ENCODE results near the gene CMTM7. TPM values are rescaled to one million over a fixed set of nuclear protein-coding genes. Genes with fewer than 3 reads are reported as not detected.
"Not testable (repeated sequence)": the region's sequence is repeated elsewhere in the genome, so short reads cannot be mapped to it uniquely, and the experiment has no call there.

CMTM7 gene
- total RNA-seq, 1 donor from 2014 or later = 5.0 TPM

DNA sequence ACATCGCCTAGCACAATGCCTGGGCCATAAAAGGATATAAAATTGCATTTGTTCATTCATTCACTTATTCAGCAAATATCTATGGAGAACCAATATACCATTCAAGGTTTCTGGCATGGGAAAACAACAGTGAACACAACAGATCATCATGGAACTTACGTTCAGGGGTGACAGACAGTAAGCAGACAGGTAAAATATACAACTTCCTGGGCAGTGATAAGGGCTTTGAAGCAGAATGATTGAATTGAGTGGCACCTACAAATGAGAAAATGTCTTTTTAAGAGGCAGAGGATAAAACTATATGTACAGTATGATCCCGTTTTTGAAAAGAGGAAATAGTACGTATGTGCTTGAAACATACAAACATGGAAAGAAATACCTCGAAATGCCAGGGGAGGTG lies 39.2 kb downstream of the CMTM7 start:
- DNase-seq (ENCODE audit: missing footprints) = no peak
- ATAC-seq = no peak
- intact Hi-C loops (cut with DNase I) = no loop called here

DNA sequence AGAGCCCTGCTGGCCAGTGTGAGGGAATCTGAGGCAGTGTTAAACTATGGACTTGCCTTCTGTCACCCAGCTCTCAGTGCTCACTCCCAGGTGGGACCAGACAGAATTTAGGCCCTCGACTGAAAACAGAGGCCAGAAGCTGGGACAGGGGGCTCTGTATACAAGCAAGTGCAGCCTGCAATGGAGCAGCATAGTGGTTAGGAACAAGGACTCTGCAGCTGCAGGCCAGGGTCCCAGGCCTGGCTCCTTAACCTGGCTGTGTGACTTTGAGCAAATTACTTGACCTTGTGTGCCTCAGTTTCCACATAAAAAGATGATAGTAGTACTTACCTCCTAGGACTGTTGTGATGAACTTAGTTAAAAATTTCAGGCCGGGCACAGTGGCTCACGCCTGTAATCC lies 39.8 kb downstream of the CMTM7 start:
- ATAC-seq (no peak), DNase-seq (ENCODE audit: missing footprints) (no peak)
- intact Hi-C loops (cut with DNase I) = no loop called here

DNA sequence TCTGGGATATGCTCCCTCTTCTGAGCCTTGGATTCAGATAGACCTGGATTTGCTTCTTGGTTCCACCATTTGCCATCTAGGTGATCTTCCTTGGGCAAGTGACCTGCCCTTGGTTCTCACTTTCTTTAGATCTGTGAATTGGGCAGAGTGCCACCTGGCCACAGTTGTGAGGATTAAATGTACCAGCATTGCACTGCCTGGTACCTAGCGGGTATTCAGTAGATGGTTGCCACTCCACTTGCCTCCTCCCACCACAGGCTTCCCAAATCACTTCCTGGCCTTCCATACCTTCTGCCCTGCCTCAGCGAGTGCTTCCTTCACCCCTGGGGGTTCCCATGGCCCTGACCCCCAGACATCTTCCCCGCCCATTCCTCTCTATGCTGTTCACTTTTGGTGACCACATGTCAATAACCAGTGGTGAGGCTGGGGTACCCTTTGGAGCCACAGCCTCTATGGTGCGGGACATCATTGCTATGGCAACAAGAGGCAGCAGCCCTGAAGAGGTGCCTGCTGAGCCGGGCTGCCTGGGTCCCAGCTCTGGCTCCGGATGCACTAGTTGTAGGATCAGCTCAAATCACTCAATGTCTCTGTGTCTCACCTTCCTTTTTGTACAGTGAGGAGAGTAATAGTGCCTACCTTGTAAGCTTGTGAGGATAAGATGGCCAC lies 40.5 kb downstream of the CMTM7 start:
- ATAC-seq (no peak), DNase-seq (ENCODE audit: missing footprints) (no peak)
- intact Hi-C loops (cut with DNase I) = no loop called here

DNA sequence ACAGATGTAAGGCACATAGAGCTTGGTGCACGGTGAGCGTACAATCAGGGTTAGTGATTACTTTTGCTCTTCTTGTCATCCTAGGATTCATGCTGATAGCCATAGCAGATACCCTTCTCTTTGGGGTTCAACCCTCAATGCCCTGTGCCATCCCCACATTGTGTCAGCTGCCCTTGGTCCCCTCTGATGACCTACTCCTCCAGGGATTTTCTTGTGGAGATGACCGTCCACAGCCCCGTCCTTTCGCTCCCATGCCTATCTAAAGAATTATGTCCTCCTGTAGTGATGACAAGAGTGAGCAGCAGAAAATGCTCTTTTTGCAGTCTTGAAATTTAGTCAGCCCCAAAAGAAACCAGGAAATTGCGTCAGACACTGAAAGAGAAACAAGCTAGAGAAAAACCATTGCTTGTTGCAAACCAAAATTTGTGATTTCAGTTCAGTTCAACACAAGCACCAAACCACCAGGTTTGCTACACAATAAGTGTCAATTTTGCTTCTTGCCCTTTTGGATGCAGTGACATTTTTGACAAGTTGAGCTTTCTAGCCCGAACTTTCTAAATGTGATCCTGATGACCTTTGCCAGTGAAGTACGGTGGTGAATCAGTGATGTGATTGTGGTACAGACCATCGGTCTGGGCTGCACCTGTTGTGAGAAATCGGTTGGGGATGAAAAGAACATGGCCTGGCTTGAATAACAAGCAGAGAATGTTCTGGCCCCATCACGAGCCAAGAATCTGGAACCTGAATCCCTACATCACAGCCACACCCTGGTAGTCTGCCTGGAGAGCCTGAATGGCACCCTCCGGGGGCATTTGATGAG lies 41.3 kb downstream of the CMTM7 start:
- DNase-seq (ENCODE audit: missing footprints) = no peak
- ATAC-seq = no peak
- intact Hi-C loops (cut with DNase I) = no loop called here

DNA sequence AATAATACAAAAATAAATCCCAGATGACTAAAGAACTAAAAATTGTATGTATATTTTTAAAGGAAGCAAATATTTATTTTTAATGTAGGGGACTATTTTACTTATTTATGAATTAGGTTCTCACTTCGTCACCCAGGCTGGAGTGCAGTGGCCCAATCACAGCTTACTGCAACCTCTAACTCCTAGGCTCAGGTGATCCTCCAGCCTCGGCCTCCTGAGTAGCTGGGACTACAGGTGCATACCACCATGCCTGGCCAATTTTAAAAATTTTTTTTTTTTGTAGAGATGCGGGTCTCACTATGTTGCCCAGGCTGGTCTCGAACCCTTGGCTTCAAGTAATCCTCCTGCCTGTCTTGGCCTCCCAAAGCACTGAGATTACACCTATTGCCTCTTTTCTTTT lies 42.6 kb downstream of the CMTM7 start:
- intact Hi-C loops (cut with DNase I) = no loop called here
- no peak for ATAC-seq

DNA sequence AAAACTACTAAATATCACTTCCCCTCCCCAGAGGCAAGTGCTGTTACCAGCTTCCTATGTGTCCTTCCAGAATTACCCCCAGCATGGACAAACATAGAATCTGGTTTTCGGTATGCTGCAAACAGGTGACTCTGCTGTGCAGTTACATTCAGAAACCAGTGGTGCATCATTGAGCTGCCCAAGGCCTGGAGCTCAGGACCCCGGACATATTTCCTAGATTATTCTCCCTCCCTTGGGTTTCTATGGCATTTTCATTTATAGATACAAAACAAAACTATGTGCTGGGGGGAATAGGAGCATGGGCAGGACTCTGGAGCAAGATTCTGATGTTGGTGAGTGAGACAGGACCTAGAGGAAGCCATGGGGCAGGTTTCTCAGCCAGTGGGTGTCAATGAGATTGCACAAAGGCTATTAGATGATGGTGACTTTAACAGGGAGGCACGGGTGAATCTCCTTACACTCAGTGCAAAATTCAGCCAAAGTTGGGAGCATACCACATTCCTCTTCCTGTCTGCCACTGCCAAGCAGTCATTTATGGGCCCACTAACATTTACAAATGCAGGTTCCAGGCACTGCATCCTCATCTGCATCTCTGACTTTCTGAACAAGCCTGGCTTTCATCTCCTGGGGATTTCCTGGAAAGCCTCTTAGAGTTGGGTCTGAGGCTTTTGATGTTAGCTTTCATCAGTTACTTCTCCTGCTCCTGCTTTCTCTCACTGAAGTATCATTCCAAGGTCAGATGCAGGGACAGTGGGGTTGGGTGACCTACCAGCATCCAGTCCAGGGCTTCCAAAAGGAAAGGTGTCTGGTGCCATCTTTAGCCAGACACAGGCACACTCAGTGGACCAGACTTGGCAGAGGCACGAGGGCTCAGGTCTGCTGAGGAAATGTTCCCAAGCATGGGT lies 44.5 kb downstream of the CMTM7 start:
- ATAC-seq (no peak), DNase-seq (ENCODE audit: missing footprints) (no peak)
- intact Hi-C loops (cut with DNase I) = no loop called here

More for the DNA sequence above, 42.6 kb downstream of the CMTM7 start:
- DNase-seq (ENCODE audit: missing footprints) = no peak

DNA sequence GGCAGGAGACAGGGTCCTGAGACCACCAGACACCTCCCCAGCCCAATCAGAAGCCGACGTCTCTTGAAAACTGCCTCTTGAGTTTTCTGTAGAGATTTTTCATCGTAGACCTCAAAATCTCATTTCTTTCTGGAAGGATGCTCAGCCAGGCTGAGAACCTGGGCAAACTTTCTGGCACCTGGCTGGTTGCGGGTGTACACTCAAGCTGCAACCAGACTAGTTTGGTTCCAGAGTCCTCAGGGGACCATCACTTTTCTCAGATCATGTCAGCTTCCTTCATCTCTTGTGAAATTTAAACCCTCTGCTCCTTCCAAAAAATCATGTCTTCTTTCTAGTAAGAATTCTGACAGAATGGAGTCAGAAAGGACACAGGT lies 45.1 kb downstream of the CMTM7 start:
- ATAC-seq = no peak
- intact Hi-C loops (cut with DNase I) = no loop called here
- no peak for DNase-seq (ENCODE audit: missing footprints)

DNA sequence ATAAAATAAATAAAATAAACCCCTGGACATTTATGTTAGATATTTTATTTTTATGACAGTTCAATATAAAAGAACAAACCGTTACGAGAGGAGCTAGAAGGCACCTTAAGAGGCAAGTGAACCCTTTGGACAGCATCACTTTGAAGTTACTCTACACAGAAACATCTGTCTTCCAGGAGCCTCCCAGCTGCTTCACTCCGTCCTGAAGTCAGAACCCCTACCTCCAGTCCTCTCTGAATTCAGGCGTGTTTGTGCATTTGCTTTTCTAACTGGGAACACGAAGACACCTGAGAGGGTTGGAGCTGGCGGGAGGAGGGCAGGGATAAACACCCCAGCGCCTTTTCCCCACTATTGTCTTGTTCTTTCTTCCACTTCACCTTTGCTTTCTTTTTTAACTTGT lies 46.2 kb downstream of the CMTM7 start:
- DNase-seq (ENCODE audit: missing footprints) (no peak), ATAC-seq (no peak)
- intact Hi-C loops (cut with DNase I) = no loop called here

DNA sequence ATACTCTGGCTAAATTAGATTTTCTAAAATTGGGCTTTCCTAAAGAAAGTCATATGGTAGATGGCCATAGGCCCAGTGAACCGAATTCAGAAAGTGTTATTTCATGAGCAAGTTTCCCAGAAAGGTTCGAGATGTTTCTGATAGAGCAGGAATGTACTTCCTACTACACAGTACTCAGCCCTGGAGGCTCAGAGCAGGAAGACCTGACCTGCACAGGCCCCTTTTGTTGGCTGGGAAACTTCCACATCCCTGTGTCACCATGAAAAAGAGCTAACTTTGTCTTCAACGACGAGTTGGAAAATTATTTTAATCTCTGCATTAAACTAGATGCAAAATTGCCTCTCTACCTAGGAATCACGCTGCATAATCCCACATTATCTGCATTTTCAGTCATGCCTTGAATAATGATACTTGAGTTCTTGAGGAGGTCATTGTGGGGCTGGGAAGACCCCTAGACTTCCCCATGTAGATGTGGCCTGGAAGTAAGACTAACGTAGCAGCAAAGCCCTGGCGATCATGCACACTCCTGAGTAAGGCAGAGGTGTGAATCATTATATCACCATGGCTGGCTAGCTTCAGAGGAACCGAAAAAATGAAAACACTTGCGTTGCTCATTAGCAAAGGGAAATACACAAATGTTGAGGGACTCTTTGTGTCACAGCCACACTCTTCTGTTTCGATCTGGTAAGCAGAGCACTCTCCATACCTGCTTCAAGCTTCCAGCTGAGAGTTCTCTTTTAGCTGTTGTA lies 47.1 kb downstream of the CMTM7 start:
- no peak for DNase-seq (ENCODE audit: missing footprints)
- no peak for ATAC-seq
- intact Hi-C loops (cut with DNase I) = no loop called here

DNA sequence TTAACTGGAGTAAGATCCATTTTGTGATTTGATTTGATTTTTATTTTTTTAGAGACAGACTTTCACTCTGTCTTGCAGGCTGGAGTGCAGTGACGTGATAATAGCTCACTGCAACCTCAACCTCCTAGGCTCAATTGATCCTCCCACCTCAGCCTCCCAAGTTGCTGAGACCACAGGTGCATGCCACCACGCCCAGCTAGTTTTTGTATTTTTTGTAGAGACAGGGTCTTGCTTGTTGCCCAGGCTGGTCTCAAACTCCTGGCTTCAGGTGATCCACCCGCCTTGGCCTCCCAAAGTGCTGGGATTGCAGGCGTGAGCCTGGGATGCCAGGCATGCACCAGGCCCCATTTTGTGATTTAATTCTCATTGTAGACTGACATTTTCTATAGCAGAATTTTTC lies 47.8 kb downstream of the CMTM7 start:
- not testable (repeated sequence) for ATAC-seq; DNase-seq (ENCODE audit: missing footprints)

DNA sequence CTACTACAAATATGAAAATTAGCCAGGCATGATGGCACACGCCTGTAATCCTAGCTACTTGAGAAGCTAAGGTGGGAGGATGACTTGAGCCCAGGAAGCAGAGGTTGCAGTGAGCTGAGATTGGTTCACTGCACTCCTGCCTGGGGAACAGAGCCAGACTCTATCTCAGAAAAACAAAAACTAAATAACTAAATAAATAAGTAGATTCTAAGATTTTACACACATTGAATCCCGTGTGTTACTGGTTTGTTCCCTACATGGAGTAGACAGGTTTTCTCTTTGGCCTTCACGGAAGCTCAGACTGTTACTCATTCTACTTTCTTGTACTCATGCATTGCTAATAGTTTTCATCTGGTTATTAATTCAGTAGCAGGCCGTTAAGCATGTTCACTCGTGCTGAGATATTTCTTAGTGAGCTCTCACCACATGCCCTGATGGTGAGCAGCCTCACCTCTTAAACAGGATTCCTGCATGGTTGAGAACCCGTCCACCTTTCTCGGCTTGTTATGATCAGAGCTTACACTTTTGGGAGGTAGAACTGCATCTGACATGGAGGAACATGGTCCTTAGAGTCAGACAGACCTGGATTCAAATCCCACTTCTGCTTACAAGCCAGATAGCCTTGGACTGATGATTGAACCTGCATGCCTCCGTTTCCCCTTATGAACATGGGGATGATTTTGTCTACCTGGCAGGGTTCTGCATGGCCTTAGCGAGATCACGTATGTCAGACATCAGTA lies 49.1 kb downstream of the CMTM7 start:
- ATAC-seq (no peak), DNase-seq (ENCODE audit: missing footprints) (no peak)
- intact Hi-C loops (cut with DNase I) = no loop called here

More for the DNA sequence above, 47.8 kb downstream of the CMTM7 start:
- intact Hi-C loops (cut with DNase I) = not testable (repeated sequence)

DNA sequence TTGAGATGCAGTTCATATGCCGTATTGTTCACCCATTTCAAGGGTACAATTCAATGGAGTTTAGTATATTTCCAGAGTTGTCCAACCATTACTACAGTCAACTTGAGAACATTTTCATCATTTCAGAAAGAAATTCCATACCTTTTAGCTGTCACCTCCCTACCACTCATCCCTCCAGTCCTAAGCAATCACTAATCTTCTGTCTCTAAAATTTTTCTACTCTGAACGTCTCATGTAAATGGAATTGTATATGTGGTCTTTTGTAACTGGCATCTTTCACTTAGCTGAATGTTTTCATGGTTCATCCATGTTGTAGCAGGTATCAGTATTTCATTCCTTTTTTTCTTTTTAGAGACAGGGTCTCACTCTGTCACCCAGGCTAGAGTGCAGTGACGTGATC lies 51.1 kb downstream of the CMTM7 start:
- no peak for ATAC-seq

DNA sequence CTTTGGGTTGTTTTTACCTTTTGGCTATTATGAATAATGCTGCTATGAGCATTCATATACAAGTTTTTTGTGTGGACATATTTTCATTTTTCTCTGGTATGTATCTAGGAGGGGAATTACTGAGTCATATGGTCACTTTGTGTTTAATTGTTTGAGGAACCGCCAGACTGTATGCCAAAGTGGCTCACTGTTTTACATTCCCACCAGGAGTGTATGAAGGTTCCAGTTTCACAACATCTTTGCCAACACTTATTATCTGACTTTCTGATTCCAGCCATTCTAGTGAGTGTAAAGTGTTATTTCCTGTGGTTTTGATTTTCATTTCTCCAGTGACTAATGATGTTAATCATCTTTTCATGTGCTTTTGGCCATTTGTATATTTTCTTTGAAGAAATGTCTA lies 51.8 kb downstream of the CMTM7 start:
- intact Hi-C loops (cut with DNase I) = no loop called here
- no peak for ATAC-seq

More for the DNA sequence above, 51.1 kb downstream of the CMTM7 start:
- intact Hi-C loops (cut with DNase I) = no loop called here
- no peak for DNase-seq (ENCODE audit: missing footprints)

DNA sequence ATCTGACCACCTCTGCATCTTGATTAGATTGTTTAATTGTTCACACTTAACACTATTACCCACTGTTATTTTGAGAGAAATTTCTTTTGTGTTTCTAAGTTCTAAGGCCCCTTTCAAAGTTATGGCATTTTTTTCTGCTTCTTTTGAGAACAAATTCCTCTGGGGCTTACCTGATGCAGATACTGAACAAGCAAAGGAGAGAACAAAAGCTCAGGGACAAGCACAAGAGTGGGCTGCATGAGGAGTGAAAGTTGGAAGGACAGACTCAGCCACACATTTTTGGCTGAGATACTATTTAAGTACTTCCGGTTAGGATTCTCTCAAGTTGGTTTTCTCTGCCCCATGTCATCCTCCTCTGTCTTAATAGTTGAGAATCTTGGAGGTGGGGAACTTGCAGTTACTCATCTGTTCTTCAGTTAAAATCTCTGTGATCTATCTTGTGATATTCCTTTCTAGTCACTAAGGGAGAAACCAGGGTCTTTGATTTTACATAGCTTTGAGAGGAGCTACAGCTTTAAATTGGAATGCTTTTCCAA lies 56.3 kb downstream of the CMTM7 start:
- intact Hi-C loops (cut with DNase I) = no loop called here
- ATAC-seq = no peak
- DNase-seq (ENCODE audit: missing footprints) = no peak

More for the DNA sequence above, 51.8 kb downstream of the CMTM7 start:
- no peak for DNase-seq (ENCODE audit: missing footprints)

DNA sequence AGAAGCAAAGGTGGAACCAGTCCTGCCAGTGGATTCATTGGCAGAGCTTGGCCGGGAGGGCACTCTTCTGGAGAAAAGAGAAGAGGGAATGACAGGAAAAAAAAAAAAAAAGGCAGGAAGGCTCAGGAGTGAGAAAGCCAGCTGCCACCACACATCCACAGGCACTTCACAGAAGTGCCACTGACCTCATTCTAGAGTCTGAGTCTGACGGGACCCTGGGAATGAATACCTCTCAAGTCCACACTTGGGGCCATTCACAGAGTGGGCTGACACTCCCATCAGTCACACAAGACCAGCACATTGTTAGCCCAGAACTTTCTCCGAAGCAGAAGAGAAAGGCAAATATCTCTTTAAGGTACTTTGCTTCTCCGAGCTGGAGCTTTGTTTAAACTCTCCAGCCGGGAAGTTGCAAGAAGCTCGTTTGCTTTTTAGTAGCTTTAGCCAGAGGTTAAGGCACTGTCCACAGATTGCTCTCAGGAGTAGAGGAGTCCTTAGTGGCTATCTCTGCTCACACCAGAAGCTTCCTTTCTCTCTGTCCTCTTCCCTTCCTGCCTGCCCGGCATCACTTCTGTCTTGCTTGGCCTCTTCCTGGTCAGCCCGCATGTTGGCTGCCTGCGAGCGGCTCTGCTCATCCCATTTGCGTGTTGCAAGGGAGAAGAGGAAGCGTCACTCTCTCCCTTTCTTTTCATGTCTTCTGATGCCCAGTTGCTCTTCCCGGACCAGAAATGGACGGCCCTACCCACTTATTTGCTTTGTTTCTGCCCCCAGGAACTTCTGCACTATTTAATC lies 57.2 kb downstream of the CMTM7 start:
- intact Hi-C loops (cut with DNase I) = no loop called here
- DNase-seq (ENCODE audit: missing footprints) (no peak), ATAC-seq (peak; percentile 48)

DNA sequence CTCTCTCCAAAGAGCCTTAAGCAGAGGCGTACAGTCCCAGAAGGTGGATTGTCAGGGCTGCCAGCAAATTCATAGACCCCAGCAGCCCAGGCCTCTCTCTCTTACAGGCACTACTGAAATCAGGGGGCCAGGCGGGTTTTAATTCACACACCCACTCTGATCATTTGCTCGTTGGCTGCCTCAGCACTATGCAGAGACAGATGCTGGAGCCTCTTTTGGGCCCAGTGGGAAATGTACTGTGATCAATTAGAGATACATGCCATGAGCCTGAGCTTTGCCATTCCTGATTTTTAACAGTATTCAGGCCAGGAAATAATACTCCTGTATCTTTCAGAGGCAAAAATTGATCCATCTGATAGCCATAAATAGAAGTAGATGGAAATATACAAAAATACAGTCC lies 58.0 kb downstream of the CMTM7 start:
- ATAC-seq = no peak
- no peak for DNase-seq (ENCODE audit: missing footprints)
- intact Hi-C loops (cut with DNase I) = no loop called here

DNA sequence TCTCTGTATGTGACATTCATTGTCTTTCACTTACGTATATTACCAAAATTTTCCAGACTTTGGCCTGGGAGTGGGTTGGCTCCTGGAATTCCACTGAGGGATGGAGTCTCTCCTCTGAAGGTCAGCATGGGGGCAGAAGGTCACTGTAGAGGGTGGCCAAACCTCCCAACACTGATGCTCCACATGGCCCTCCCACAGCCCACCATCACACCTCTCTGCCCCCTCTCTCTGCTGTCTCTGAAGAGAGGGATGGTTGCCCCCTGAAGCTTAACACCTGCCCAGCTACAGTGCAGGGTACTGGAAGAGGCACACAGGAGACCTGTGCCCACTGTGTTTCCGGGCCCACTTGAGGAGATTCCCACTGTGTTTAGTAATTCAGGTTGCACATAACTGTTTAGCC lies 58.8 kb downstream of the CMTM7 start:
- DNase-seq (ENCODE audit: missing footprints) (no peak), ATAC-seq (no peak)
- intact Hi-C loops (cut with DNase I) = no loop called here

All from Right ventricle myocardium inferior (tissue), 1 donor.